GM20000 (cell line): ENCODE measurements around the gene BCAM.

ENCODE experiments used
- DNase-seq: peaks from one replicate; pipeline ENCODE4 v3.0.0; 2012; ENCODE audit warnings: low spot score
- CTCF ChIP-seq: IDR thresholded peaks from 2 replicates; pipeline ENCODE4 v1.5.1; 2012; ENCODE audit warnings: mild to moderate bottlenecking, control low read depth; ENCODE audit errors: extremely low read depth, missing control alignments

The BCAM gene

GRCh38 chr19:44813070-44813840 is 4.4 kb downstream of the BCAM start:
- no peak for DNase-seq
- TF ChIP-seq CTCF = no peak

GRCh38 chr19:44813841-44814470 is 5.1 kb downstream of the BCAM start:
- TF ChIP-seq CTCF = no peak
- DNase-seq = no peak

GRCh38 chr19:44814517-44814916 is 5.6 kb downstream of the BCAM start:
- no peak for TF ChIP-seq CTCF
- no peak for DNase-seq

GRCh38 chr19:44816301-44816700 is 7.4 kb downstream of the BCAM start:
- TF ChIP-seq CTCF = no peak

GRCh38 chr19:44817725-44818465 is 9.0 kb downstream of the BCAM start:
- DNase-seq = no peak
- TF ChIP-seq CTCF = no peak

More at GRCh38 chr19:44816301-44816700, 7.4 kb downstream of the BCAM start:
- DNase-seq = no peak

GRCh38 chr19:44818466-44819031 is 9.6 kb downstream of the BCAM start:
- TF ChIP-seq CTCF = no peak
- no peak for DNase-seq
